HK-2 (cell line): ENCODE data around the gene RIN3.

Experiments
- DNase-seq: peaks from one replicate; pipeline ENCODE4 v3.0.0-alpha.2; 2018; ENCODE audit not compliant: unreplicated experiment

Gene RIN3

GRCh38 chr14:92646952-92647796, 133.6 kb downstream of the RIN3 start:
- no peak for DNase-seq

GRCh38 chr14:92647797-92648279, 134.3 kb downstream of the RIN3 start:
- DNase-seq = no peak

GRCh38 chr14:92649066-92649465, 135.5 kb downstream of the RIN3 start:
- DNase-seq = no peak

- no peak for DNase-seq
These were observed 136.5 kb downstream of the RIN3 start for GRCh38 chr14:92649934-92650545.

- no peak for DNase-seq
These were observed 137.1 kb downstream of the RIN3 start for GRCh38 chr14:92650581-92651105.

GRCh38 chr14:92651106-92651757, 137.7 kb downstream of the RIN3 start:
- DNase-seq = no peak

GRCh38 chr14:92651758-92652406, 138.3 kb downstream of the RIN3 start:
- no peak for DNase-seq

- DNase-seq = no peak
These were observed 139.0 kb downstream of the RIN3 start for GRCh38 chr14:92652413-92653151.

- no peak for DNase-seq
These were observed 139.6 kb downstream of the RIN3 start for GRCh38 chr14:92653162-92653651.

GRCh38 chr14:92654239-92654901, 140.8 kb downstream of the RIN3 start:
- no peak for DNase-seq

- DNase-seq = no peak
These were observed 142.0 kb downstream of the RIN3 start for GRCh38 chr14:92655419-92656201.

GRCh38 chr14:92656306-92657081, 142.9 kb downstream of the RIN3 start:
- no peak for DNase-seq

- no peak for DNase-seq
These were observed 144.0 kb downstream of the RIN3 start for GRCh38 chr14:92657457-92658142.

GRCh38 chr14:92658160-92658559, 144.6 kb downstream of the RIN3 start:
- no peak for DNase-seq

GRCh38 chr14:92658684-92659083, 145.1 kb downstream of the RIN3 start:
- DNase-seq = no peak

GRCh38 chr14:92659765-92660561, 146.4 kb downstream of the RIN3 start:
- DNase-seq = no peak

- DNase-seq = no peak
These were observed 147.0 kb downstream of the RIN3 start for GRCh38 chr14:92660571-92660970.
